Stimulated activated CD8-positive, alpha-beta memory T cell treated with anti-CD3 and anti-CD28 coated beads, Interleukin-7, amount 100 ng/mL, for 24 hours (primary cell): ENCODE measurements around the gene NHERF1.

Experiments used
- DNase-seq: peaks from one replicate; pipeline ENCODE4 v3.0.0-alpha.2; 2020; ENCODE audit warnings: low read depth

Gene NHERF1

GRCh38 chr17:74748529-74749278 is at the start of gene NHERF1:
TSS of gene NHERF1 (plus strand) at chr17:74748628. CDS start at chr17:74748847, 219 bp downstream.
- DNase-seq, result peak; percentile 83

GRCh38 chr17:74699236-74699635 is 49.2 kb upstream of the NHERF1 start:
- DNase-seq, result no peak

DNA sequence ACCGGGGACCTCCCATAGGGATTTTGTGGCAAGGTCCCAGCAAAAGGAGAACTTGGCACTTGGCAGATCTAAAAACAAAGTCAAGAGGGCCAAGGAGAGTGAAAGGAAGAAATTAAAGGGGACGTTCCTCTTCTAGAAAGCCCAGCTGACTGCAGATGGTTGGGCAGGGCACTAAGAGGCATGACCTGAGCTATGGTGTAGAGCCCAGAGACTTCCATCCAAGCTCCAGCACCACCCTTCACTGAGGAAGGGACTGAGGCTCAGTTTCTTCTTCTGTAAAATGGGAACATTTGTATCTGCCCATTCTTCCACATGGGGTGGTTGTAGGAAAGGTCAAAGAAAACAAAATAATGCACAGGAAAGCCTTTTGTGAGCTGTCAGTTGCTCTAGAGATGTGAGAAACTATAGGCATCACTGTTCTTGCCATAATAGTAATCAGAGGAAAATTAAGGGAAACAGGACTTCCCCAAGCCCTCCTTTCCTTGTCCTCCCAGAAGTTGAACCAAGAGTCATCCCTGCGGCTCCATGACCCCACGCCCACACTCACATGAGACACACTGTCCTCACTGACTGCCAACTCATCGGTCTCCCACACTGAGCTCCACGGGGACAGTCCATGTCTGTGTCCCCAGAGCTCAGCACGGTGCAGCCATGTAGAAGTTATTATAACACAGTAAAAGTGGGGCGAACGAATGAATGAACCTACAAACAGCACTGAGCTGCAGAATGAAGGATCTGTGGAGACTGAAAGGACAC is 46.1 kb upstream of the NHERF1 start:
- no peak for DNase-seq

- no peak for DNase-seq
Measured at GRCh38 chr17:74703311-74703710, 45.1 kb upstream of the NHERF1 start.

GRCh38 chr17:74704544-74704943 is 43.9 kb upstream of the NHERF1 start:
- DNase-seq, result no peak

GRCh38 chr17:74711058-74711824 is 37.2 kb upstream of the NHERF1 start:
- no peak for DNase-seq

DNA sequence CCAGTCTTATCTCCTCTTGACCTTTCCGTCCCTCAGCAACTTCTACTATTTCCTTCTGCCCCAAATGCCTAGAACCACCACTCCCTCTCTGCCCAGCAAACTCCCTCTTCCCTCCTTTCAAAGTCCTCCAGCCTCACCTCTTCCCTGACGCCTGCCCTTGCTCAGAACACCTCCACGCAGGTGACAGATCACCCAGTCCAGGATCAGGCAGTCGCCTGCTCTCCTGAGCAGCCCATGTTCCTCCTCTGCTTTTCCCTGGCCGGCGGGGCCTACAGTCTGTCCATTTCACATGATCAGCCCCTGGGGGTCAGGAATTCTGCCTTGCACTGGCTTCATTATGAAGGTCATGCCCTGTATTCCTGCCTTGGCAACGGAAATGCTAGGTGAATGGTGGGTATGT is 36.1 kb upstream of the NHERF1 start:
- no peak for DNase-seq

- DNase-seq, result no peak
Measured at GRCh38 chr17:74712756-74713155, 35.7 kb upstream of the NHERF1 start, which contains the start of gene CD300LF. TSS of gene CD300LF (minus strand) at chr17:74712923. CDS start at chr17:74712866, 57 bp downstream.

DNA sequence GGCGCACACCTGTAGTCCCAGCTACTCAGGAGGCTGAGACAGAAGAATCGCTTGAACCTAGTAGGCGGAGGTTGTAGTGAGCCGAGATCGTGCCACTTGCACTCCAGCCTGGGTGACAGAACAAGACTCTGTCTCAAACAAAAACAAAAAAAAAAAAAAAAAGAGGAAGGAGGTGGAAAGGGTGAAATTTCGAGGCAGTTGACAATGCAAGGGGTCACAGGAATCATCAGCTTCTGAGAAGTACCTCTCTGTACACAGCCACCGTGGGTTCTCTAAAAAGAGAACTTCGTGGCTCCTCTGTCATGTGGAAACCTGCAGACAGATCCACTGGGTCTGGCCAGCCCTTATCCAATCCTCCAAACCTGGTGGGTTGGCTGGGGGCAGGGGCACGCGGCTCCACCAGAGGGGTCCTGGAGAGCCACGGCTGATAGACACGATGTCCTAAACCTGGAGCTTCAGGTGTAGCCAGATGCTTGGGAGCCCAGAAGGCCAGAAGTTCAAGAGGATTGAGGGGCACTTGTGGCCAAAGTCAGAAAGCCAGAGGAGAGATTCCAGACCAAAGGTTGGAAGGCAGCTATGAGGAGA is 35.2 kb upstream of the NHERF1 start:
- no peak for DNase-seq

DNA sequence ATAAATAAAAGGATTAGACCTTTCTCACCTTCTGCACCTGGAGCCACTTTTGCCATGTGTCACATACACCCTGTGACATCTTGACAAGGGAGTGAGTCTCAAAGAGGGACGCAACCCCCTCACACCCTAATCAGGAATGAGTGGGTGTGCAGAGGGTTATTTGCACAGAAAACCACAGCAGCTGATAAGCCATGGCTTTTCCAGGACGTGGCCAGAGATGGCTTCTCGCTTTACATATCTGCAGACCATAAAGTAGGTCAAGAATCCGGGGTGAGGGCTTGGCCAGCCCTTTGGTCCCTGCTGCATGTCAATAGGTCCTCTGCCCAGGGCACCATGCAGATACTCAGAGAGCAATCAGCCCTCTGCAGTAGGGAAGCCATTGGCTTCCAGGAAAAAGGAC is 33.3 kb upstream of the NHERF1 start:
- DNase-seq, result no peak

DNA sequence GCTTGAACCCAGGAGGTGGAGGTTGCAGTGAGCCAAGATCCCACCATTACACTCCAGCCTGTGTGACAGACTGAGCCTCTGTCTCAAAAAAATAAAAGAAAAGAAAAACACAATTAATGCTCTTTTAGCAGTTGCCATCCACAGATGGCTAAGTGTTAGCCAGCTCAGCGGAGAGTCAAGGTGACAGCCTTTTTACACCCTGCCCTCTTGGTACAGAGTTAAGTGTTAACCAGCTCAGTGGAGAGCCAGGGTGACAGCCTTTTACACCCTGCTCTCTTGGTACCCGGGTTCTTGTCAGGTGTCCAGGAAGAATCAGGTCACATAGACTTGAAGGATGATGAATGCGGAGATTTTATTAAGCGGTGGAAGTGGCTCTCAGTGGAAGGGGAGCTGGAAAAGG is 27.9 kb upstream of the NHERF1 start:
- no peak for DNase-seq

GRCh38 chr17:74722782-74723181 is 25.6 kb upstream of the NHERF1 start:
- no peak for DNase-seq

DNA sequence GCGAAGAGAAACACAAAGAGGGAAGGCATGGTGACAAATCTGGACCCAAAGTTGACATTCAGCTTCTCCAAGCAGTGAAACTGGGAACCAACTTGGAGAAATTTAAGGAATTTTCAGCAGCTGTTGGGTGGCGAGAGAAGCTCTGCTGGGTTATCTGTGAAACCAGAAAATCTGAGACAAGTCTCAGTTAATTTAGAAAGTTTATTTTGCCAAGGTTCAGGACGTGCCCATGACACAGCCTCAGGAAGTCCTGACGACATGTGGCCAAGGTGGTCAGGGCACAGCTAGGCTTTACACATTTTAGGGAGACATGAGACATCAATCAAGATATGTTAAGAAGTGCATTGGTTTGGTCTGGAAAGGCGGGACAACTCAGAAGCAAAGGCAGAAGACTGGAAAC is 24.5 kb upstream of the NHERF1 start:
- DNase-seq, result no peak

- DNase-seq, result no peak
Measured at GRCh38 chr17:74725111-74725510, 23.3 kb upstream of the NHERF1 start.

DNA sequence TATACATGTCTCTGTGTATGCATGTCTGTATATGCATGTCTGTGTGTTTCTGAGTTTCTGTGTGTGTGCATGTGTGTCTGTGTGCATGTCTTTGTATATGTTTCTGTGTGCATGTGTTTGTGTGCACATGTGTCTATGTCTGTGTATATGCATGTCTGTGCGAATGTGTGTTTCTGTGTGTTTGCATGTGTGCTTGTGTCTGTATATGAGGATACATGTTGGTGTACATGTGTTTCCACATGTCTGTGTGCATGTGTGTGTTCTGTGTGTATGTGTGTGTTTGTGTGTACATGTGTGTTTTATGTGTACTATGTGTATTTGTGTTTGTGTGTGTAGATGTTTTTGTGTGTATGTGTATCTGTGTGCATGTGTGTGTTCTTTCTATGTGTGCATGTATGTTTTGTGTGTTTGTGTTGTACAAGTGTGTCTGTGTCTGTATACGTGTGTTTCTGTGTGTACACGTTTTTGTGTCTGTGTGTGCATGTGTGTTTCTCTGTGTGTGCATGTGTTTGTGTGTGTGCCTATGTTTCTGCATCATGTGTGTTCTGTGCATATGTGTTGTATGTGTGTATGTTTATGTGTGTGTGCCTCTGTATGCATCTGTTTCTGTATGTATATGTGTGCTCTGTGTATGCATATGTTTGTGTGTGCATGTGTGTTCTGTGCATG is 20.3 kb upstream of the NHERF1 start:
- DNase-seq, result no peak

DNA sequence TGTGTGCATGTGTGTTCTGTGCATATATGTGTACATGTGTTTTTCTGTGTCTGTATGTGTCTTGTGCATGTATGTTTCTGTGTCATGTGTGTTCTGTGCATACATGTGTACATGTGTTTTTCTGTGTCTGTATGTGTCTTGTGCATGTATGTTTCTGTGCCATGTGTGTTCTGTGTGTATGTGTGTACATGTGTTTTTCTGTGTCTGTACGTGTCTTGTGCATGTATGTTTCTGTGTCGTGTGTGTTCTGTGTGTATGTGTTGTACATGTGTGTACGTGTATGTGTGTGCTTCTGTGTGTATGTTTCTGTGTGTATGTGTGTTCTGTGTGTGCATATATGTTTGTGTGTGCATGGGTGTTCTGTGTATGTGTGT is 19.7 kb upstream of the NHERF1 start:
- no peak for DNase-seq

DNA sequence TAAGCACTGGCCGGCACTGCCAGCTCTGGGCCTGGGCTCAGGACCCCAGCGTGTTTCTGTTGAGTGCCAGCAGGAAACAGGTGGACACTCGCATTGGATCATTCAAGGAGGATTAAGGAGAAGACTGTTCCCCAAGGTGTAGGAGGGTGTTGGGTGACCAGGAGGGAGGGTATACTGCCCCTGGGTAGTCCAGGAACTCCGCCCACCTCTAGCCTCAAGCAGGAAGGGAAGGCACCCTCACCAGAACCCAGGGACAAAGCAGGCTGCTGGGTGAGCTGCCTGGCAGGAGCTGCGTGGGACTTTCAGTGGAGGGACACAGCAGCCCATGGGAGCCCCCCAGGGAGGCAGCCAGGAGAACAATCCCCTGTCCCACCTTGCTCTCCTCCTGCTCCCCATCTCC is 19.1 kb upstream of the NHERF1 start:
- DNase-seq, result no peak

GRCh38 chr17:74729866-74730265 is 18.6 kb upstream of the NHERF1 start:
- DNase-seq, result no peak

DNA sequence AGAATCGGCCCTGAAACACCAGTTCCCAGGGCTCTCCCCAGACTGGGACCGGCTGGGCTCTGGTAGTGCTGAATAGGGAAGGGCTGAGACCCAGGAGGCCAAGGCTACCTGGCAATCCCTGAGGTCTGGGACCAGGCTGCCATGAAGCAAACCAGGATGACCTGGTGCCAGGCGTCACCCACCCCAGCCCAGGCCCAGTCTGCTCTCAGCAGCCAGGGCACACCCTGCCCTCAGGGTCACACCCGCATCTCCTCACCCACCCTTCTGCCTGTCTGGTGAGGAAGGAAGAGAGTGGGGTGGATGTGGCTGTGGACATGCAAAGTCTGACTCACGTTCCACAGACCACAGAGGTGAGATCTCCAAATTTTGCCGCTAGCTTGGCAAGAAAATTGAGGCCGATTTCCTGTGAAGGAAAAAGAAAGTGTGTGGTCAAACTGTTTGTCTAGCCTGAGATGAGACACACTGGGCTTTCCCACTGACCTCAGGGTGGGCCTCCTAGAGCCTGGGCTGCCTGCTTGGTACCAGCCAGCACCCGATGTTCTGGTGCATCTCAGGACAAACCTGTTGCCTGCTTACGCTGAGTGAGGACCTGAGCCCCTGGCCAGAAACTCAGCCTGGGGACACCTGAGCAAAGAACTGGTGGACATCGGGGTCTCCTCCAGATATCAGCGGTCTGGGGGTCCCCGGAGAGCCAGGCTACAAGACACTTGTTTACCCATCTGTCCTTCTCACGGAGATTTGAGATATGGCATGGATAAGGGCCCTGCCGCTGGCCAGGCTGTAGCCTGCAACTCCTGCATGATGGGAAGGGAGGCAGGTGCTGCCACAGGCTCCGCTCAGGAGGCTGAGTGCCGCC is 17.7 kb upstream of the NHERF1 start:
- DNase-seq, result no peak

DNA sequence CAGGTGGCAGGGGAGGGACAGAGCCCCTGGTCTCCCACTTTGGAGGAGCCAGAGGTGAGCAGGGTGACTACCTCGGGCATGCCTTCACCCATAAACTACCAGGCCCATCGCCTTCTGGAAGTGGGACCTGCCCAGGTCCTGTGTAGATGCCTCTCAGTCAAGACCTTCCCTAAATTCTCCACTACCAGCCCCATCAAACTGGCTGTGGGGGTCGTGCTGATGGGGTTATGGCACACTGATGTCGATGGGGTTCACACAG is 17.2 kb upstream of the NHERF1 start:
- DNase-seq, result no peak
